ENCODE data around the gene AATF.

AATF gene, protein sequence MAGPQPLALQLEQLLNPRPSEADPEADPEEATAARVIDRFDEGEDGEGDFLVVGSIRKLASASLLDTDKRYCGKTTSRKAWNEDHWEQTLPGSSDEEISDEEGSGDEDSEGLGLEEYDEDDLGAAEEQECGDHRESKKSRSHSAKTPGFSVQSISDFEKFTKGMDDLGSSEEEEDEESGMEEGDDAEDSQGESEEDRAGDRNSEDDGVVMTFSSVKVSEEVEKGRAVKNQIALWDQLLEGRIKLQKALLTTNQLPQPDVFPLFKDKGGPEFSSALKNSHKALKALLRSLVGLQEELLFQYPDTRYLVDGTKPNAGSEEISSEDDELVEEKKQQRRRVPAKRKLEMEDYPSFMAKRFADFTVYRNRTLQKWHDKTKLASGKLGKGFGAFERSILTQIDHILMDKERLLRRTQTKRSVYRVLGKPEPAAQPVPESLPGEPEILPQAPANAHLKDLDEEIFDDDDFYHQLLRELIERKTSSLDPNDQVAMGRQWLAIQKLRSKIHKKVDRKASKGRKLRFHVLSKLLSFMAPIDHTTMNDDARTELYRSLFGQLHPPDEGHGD

GRCh38 chr17:36948717-36949460, at the start of gene AATF:
Gene AATF (plus strand): TSS chr17:36948954. CDS start chr17:36949126, 172 bp downstream.
- peak; percentile 96 for DNase-seq

GRCh38 chr17:36899250-36900159, 49.2 kb upstream of the AATF start:
- DNase-seq: no peak

DNA sequence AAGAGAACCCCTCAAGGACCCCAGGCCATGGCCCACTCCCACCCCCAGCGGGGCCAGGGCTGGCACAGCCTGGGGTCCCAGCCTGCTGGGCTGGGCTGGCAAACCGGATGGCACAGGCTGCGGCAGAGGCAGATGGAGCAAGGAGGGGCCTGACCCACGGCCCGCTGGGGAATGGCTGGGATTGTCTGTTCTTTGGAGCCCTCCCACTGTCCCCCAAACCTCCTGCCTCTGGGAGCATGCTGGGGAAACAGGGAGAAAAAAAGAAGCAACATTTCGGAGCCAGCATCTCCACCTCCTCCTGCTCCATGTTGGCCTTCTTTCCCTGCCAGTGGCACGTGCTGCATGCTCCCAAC, 48.6 kb upstream of the AATF start:
- no peak for DNase-seq

DNA sequence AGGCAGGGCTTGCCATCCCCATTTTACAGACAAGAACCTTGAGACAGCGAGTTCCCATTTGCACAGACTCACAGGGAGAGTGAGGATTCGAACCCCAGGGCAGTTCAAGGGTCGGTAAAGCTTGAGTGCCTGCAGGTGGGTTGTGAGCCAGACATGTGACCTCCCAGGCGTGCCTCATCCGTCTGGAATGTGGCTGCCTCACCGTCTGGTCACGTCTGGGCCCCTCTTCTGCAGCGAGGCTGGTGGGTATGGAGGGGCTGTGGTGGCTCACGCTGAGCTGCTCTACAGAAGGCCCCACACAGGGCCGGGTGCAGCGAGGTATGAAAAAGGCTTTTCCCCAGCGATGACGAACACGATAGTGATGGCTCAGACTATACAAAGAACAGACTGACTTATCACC, 47.2 kb upstream of the AATF start:
- no peak for DNase-seq

DNA sequence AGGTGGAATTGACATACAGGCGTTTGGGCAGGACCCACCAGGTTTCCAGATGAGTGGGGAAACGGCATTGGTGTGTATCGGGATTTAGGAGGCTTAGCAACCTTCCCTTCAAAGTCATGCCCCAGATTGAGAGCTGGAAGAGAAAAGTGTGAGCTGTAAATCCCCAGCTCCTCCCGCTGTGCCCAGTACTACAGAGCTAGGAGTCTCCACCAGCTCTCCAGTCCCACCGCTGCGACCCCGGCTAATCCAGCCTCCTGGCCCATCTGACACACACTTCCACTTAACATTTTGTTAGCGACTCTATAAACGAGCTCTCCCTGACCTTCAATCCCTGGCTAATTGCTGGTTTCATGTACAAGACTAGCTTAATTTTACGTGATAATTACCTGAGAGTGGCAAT, 41.3 kb upstream of the AATF start:
- DNase-seq: no peak

- DNase-seq: no peak
Measured at GRCh38 chr17:36910513-36910912, 38.2 kb upstream of the AATF start.

DNA sequence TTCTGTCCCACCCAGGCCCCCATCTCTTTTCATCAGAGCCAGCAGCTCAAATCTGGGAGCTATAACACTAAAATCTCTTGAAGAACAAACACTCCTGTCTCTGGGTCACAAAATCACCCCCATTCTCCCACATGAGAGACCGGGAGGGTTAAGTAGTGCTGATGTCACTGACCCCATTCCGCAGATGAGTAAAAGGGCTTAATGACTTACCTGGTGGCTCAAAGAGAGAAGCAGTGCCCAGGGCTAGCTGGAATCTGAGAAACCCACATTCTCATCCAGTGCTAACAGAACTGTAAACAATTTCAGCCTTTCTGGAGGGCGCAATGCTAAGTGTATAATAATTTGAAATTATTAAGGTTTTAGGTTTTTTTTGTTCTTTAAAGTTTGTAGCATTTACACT, 37.8 kb upstream of the AATF start:
- no peak for DNase-seq

GRCh38 chr17:36913132-36913531, 35.6 kb upstream of the AATF start:
- DNase-seq: no peak

- no peak for DNase-seq
Measured at GRCh38 chr17:36918211-36918691, 30.5 kb upstream of the AATF start.

GRCh38 chr17:36919407-36919968, 29.3 kb upstream of the AATF start:
- DNase-seq: no peak

DNA sequence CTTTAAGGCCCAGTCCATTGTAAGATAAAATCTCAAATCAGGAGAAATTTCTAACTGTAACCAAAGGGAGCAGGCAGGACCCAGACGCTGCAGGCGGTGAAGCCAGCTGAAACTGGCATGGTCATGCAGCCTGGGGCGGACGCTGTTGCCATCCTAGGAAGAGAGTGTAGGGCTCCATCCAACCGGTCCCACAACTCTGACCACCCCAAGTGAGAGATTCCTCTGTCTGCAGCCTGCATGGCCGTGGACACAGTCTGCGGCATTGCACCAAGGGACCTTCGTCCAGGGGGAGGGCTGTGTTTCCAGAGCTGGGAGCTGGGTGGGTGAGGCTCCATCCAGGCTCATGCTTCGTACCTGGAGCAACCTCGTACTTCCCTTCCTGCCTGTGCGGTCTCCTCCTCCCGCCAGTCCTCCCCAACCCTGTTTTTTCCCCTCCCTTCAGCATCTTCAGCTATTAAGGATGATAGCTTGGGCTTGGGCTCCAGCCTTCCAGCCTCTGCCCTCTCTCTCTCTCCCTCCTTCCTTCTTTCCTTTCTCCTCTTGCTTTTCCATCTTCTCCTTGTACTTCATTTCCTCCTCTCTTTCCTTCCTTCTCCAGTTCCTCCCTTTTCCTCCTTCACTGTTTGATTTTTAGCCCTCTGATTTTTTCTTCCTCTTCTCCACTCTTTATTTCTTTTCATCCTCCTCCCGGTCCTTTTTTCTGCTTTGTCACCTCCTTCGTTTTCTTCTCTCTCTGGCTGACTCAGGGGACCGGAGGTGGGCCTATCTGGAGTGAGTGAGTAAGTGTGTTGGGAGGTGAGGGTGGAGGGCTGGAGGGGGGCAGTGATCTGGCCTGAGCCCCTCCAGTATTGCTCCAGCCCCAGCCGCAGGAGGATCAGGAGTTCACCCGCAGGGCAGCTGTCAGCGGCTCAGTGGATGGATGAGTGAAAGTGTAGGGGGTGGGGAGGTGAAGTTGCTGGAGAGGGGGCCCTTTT, 28.4 kb upstream of the AATF start:
- DNase-seq: no peak

- DNase-seq: no peak
Measured at GRCh38 chr17:36921095-36921851, 27.5 kb upstream of the AATF start.

- DNase-seq: no peak
Measured at GRCh38 chr17:36922175-36922574, 26.6 kb upstream of the AATF start.

- no peak for DNase-seq
Measured at GRCh38 chr17:36923814-36924221, 24.9 kb upstream of the AATF start.

GRCh38 chr17:36926226-36926625, 22.5 kb upstream of the AATF start:
- no peak for DNase-seq

- no peak for DNase-seq
Measured at GRCh38 chr17:36926701-36927100, 22.1 kb upstream of the AATF start.

- DNase-seq: no peak
Measured at GRCh38 chr17:36928471-36929345, 20.0 kb upstream of the AATF start.

DNA sequence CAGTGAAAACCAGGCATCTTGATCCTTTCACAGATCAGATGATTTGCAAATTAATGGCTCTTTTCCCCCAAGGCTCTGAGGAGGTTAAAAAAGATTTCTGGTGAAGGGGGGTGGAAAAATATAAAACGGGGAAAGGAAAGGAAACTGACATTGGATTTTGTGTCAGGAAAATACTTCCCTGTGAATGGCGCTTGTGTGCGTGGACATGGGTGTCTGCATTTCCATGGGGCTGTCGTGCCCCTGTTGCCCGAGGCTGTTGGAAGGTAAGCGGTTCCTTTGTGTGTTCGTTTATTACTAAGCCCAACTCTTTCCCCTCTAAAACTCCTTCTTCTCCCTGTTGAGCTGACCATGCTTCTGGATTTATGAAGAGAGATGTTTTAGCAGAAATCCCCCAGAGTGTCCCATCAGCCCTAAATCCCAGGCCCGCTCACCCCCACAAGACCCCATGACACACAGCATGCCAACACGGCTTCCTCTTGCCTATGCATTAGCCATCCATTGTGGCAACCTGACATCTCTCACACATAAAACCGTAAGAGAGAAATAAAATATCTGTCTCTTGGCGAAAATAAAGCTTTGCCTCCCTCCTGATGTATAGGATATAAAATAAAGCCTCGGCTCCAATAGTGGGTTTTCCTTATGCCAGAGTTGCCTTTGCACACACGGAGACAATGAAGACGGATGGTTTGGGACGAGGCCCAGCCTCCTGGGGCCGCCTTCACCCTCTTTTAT, 18.7 kb upstream of the AATF start:
- no peak for DNase-seq

DNA sequence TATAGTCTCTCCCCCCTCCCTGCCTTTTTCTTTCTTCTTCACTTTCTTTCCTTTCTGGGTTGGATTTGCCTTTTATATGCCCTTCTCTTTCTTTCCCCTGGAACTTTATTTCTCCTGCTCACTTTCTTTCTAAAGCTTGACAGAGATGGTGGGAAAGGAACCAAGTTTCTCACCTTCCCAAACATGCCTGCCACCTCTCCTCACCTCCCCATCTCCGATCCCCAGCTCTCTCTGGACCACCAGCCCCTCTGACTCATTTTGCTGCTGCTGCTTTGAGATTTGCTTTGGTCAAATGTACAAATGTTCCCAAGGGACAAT, 18.2 kb upstream of the AATF start:
- no peak for DNase-seq
